ENCODE data around the gene SETBP1.

DNA sequence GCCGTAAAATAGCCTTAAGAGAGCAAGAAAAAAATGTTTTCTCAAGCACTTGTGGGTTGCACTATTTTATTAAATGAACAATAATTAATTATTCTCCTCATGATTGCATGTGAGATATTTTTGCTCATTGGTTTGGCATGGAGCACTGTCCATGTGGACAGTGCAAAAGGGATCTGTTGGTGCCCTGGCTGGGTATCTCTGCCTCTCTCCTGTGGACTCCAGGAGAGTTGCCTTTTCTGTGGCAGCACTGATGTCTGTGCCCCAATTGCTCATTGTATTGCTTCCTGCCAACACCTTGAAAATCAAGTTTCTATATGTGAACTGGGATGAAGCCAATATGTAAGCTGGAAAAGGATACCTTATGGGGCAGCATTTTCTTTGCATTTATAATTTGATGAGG is 131.7 kb downstream of the SETBP1 start:
- TF ChIP-seq, protein P1, sequence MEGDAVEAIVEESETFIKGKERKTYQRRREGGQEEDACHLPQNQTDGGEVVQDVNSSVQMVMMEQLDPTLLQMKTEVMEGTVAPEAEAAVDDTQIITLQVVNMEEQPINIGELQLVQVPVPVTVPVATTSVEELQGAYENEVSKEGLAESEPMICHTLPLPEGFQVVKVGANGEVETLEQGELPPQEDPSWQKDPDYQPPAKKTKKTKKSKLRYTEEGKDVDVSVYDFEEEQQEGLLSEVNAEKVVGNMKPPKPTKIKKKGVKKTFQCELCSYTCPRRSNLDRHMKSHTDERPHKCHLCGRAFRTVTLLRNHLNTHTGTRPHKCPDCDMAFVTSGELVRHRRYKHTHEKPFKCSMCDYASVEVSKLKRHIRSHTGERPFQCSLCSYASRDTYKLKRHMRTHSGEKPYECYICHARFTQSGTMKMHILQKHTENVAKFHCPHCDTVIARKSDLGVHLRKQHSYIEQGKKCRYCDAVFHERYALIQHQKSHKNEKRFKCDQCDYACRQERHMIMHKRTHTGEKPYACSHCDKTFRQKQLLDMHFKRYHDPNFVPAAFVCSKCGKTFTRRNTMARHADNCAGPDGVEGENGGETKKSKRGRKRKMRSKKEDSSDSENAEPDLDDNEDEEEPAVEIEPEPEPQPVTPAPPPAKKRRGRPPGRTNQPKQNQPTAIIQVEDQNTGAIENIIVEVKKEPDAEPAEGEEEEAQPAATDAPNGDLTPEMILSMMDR (IDR thresholded peaks at IDR 0.05) = no peak
- TF ChIP-seq POLR2A (IDR thresholded peaks at IDR 0.05) (no peak), POLR2AphosphoS5 (IDR thresholded peaks at IDR 0.05) (no peak), EP300 (IDR thresholded peaks at IDR 0.05; ENCODE audit: low read depth) (no peak)
